ENCODE data around the gene OBSCN.

DNA sequence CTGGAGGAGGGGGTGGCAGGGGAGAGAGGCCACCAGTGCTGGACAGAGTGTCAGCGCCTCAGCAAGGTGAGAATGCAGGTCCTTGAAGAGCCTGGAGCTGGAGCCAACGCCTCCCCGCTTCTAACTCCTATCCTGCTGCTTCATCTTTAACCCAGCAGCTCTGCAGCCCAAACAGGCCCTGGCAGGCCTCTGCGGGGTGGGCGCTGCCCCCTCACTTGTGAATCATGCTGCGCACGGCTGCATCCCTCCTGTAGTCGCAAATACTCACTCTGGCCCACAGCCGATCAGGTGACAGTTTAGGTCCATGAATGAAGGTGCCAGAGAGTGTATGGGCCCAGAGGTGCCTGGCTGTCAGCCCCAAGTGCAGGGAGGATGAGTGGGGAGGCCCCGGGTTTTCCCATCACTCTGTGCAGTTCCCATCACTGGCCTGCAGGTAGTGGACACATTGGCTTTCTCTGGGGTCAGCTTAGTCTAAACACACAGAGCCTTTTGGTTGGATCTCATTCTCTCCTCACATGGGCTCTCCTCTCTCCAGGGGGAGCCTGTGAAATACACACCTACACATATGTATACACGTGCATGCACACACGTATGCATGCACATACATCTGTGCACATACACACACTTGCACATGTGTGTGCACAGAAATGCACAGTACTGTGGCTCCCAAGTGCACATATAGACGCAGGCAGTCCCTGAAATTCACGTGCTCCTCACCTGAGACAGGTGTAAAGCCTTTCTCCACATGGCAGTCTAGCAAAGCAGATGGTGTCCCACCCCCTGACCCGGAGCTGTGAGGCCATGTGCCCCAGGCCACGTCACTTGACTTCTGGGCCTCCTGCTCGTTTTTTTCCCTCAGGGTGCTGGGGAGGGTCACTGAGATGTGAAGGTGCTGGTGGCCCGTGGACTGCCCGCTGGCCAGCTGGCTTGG lies 146.8 kb downstream of the OBSCN start:
- TF ChIP-seq, protein P1, sequence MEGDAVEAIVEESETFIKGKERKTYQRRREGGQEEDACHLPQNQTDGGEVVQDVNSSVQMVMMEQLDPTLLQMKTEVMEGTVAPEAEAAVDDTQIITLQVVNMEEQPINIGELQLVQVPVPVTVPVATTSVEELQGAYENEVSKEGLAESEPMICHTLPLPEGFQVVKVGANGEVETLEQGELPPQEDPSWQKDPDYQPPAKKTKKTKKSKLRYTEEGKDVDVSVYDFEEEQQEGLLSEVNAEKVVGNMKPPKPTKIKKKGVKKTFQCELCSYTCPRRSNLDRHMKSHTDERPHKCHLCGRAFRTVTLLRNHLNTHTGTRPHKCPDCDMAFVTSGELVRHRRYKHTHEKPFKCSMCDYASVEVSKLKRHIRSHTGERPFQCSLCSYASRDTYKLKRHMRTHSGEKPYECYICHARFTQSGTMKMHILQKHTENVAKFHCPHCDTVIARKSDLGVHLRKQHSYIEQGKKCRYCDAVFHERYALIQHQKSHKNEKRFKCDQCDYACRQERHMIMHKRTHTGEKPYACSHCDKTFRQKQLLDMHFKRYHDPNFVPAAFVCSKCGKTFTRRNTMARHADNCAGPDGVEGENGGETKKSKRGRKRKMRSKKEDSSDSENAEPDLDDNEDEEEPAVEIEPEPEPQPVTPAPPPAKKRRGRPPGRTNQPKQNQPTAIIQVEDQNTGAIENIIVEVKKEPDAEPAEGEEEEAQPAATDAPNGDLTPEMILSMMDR (conservative IDR thresholded peaks at IDR 0.05; ENCODE audit: low read length): no peak
- TF ChIP-seq EZH2phosphoT487 (IDR thresholded peaks at IDR 0.05; ENCODE audit: borderline replicate concordance, low read depth, low read length): no peak

Measured in OCI-LY7 (cell line).